GM10266 (cell line): ENCODE data around the gene PPARG.

ENCODE experiments used
- DNase-seq: peaks from one replicate; pipeline ENCODE4 v3.0.0; 2012; ENCODE audit errors: extremely low spot score
- CTCF ChIP-seq: IDR thresholded peaks from 2 replicates; pipeline ENCODE4 v1.5.1; 2012; ENCODE audit warnings: mild to moderate bottlenecking, low read depth; ENCODE audit not compliant: control insufficient read depth, insufficient read depth; ENCODE audit errors: missing control alignments

The PPARG gene

GRCh38 chr3:12427551-12427950, 138.7 kb downstream of the PPARG start:
- no peak for TF ChIP-seq CTCF
- DNase-seq = no peak

GRCh38 chr3:12428126-12428525, 139.3 kb downstream of the PPARG start:
- no peak for DNase-seq
- no peak for TF ChIP-seq CTCF

- no peak for DNase-seq
- no peak for TF ChIP-seq CTCF
Observed at GRCh38 chr3:12430086-12430485, 141.2 kb downstream of the PPARG start.

GRCh38 chr3:12433823-12434222, 145.0 kb downstream of the PPARG start:
- no peak for DNase-seq
- no peak for TF ChIP-seq CTCF

- DNase-seq = no peak
- no peak for TF ChIP-seq CTCF
Observed at GRCh38 chr3:12436514-12437220, 147.8 kb downstream of the PPARG start.

- no peak for TF ChIP-seq CTCF
- DNase-seq = no peak
Observed at GRCh38 chr3:12437221-12437605, 148.3 kb downstream of the PPARG start.

- no peak for TF ChIP-seq CTCF
- DNase-seq = no peak
Observed at GRCh38 chr3:12437861-12438260, 149.0 kb downstream of the PPARG start.
